B cell (primary cell): ENCODE results near the gene FAM13B. TPM values are rescaled to one million over a fixed set of nuclear protein-coding genes. Genes with fewer than 3 reads are reported as not detected.

Experiments
- ATAC-seq: fragments of 200-7000 bp; cut with Tn5 transposase; one replicate; pipeline ENCODE4 v1.10.0; 2021; ENCODE audit warnings: low read depth, mild to moderate bottlenecking, moderate number of reproducible peaks, moderate library complexity
- CTCF ChIA-PET: fragments of 350-600 bp; sonication (Branson Sonifier 250); formaldehyde crosslinking; loops from one replicate; lab custom pipeline; 2021; ENCODE audit warnings: antibody characterized with exemption, inconsistent platforms; lab: Charles Lee
- POLR2A ChIA-PET: fragments of 350-600 bp; sonication (Branson Sonifier 250); formaldehyde crosslinking; loops from one replicate; lab custom pipeline; 2021; ENCODE audit warnings: antibody characterized with exemption; lab: Charles Lee
- DNase-seq: peaks from one replicate; pipeline ENCODE4 v3.0.0; 2013
- H2AFZ ChIP-seq: 2 replicates; pipeline ENCODE4 v1.6.1; 2012; ENCODE audit warnings: mild to moderate bottlenecking, low read depth, low read length; ENCODE audit not compliant: insufficient read depth, poor library complexity, severe bottlenecking
- H3K27ac ChIP-seq, 2 donors: 1 replicate in 1 of 2; 2 replicates in 1 of 2; pipeline ENCODE4 v1.5.1; 2012 to 2013; ENCODE audit warnings: low read length in 2 of 2, mild to moderate bottlenecking in 2 of 2, moderate library complexity in 1 of 2
- H3K27me3 ChIP-seq, 4 experiments: fragments of 200-600 bp in 1 of 4; sonication (generic) in 1 of 4; replicated peaks in 1 of 4; 1 replicate in 2 of 4; 2 replicates in 2 of 4; pipeline versions ENCODE4 v1.6.1 to v1.7.0; 2013 to 2016; ENCODE audit warnings: low read length in 3 of 4, mild to moderate bottlenecking in 2 of 4, mixed read lengths in 1 of 4, moderate library complexity in 1 of 4; ENCODE audit not compliant: insufficient read depth in 4 of 4, control insufficient read depth in 3 of 4; ENCODE audit errors: control extremely low read depth in 1 of 4
- H3K36me3 ChIP-seq, 2 experiments: replicated peaks in 1 of 2; 1 replicate in 1 of 2; 2 replicates in 1 of 2; pipeline versions ENCODE4 v1.6.1 to v1.7.1; 2013; ENCODE audit warnings: low read length in 1 of 2; ENCODE audit not compliant: insufficient read depth in 2 of 2, control insufficient read depth in 1 of 2; ENCODE audit errors: control extremely low read depth in 1 of 2, extremely low read depth in 1 of 2
- H3K4me1 ChIP-seq, 2 donors: fragments of 200-600 bp in 1 of 2; sonication (generic) in 1 of 2; 1 replicate in 1 of 2; 2 replicates in 1 of 2; pipeline versions ENCODE4 v1.5.1 to v1.6.1; 2013 to 2017; ENCODE audit warnings: low read length in 2 of 2; ENCODE audit not compliant: control insufficient read depth in 2 of 2, insufficient read depth in 2 of 2
- H3K4me2 ChIP-seq: replicated peaks from 2 replicates; pipeline ENCODE3; 2012; ENCODE audit warnings: mild to moderate bottlenecking, low read depth, low read length; ENCODE audit not compliant: poor library complexity, severe bottlenecking
- H3K4me3 ChIP-seq, 5 experiments: fragments of 200-600 bp in 1 of 5; sonication (generic) in 1 of 5; 1 replicate in 3 of 5; 2 replicates in 2 of 5; pipeline versions ENCODE4 v1.5.1 to v1.7.0; 2011 to 2016; ENCODE audit warnings: low read length in 4 of 5, mild to moderate bottlenecking in 4 of 5, low read depth in 2 of 5, control low read depth in 1 of 5, moderate library complexity in 1 of 5; ENCODE audit not compliant: insufficient read depth in 1 of 5; ENCODE audit errors: control extremely low read depth in 1 of 5, extremely low read depth in 1 of 5
- H3K79me2 ChIP-seq: fragments of 200-600 bp; sonication (generic); one replicate; pipeline ENCODE4 v1.6.0; 2016; ENCODE audit warnings: low read length; ENCODE audit not compliant: control insufficient read depth, insufficient read depth
- H3K9ac ChIP-seq: fragments of 200-600 bp; sonication (generic); 2 replicates; pipeline ENCODE4 v1.6.1; 2017; ENCODE audit warnings: mild to moderate bottlenecking, low read length, moderate library complexity
- H3K9me3 ChIP-seq, 3 donors: one replicate each; pipeline versions ENCODE4 v1.6.1 to v1.7.1; 2013; ENCODE audit warnings: low read length in 2 of 3; ENCODE audit not compliant: control insufficient read depth in 2 of 3, insufficient read depth in 1 of 3; ENCODE audit errors: control extremely low read depth in 1 of 3
- H4K20me1 ChIP-seq: 2 replicates; pipeline ENCODE4 v1.6.0; 2012; ENCODE audit warnings: mild to moderate bottlenecking, low read length; ENCODE audit not compliant: insufficient read depth, control insufficient read depth, poor library complexity, severe bottlenecking
- H3K27ac Mint-ChIP-seq: one replicate; pipeline ENCODE4 v1.8.0; 2021; ENCODE audit warnings: mixed read lengths
- H3K27me3 Mint-ChIP-seq: one replicate; pipeline ENCODE4 v1.8.0; 2021; ENCODE audit warnings: mixed read lengths
- H3K4me1 Mint-ChIP-seq: one replicate; pipeline ENCODE4 v1.8.0; 2021; ENCODE audit warnings: mixed read lengths
- H3K4me3 Mint-ChIP-seq: one replicate; pipeline ENCODE4 v1.8.0; 2021; ENCODE audit warnings: mixed read lengths
- H3K9me3 Mint-ChIP-seq: one replicate; pipeline ENCODE4 v1.8.0; 2022; ENCODE audit warnings: mixed read lengths; ENCODE audit not compliant: insufficient read depth
- CTCF ChIP-seq: fragments of 200-600 bp; IDR thresholded peaks from one replicate; pipeline ENCODE4 v1.8.0; 2022; ENCODE audit warnings: antibody characterized with exemption, mild to moderate bottlenecking
- EZH2 ChIP-seq: IDR thresholded peaks from 2 replicates; pipeline ENCODE4 v1.6.1; 2012; ENCODE audit warnings: borderline replicate concordance, low read depth, mild to moderate bottlenecking, moderate library complexity, low read length; ENCODE audit not compliant: insufficient read depth, poor library complexity, severe bottlenecking
- WGBS: methylation state at CpG from one replicate; pipeline ENCODE4 v1.1.5; 2013; ENCODE audit warnings: missing lambda C conversion rate; ENCODE audit not compliant: insufficient coverage; 5-methylcytosine and 5-hydroxymethylcytosine counted together
- intact Hi-C: fragments of 100-400 bp; cut with micrococcal nuclease; formaldehyde crosslinking; loops from one replicate; pipeline ENCODE4 v1.10.0; 2022
- polyA plus RNA-seq: library from polyadenylated mRNA; depleted of rRNA; stranded (reverse); fragments of >200 nt; gene quantifications from 2 replicates; pipeline ENCODE4 v1.2.3, GENCODE V29; 2012
- small RNA-seq: library from RNA; depleted of rRNA; stranded (forward); fragments of <200 nt; gene quantifications from one replicate; pipeline ENCODE3, GENCODE V24; 2012; ENCODE audit warnings: low replicate concordance, low read depth; ENCODE audit not compliant: insufficient read length
- total RNA-seq, 2 donors: library from RNA; stranded (reverse); fragments of 120-200 nt in 1 of 2; gene quantifications; 1 replicate in 1 of 2; 2 replicates in 1 of 2; pipeline versions ENCODE4 v1.2.3 to v1.2.4, GENCODE V29; 2013 to 2022

FAM13B gene
- total and polyA plus RNA-seq, 2 donors (not counting 1 experiment from before 2014, with no cell fraction given): 17.3 to 118 TPM

DNA sequence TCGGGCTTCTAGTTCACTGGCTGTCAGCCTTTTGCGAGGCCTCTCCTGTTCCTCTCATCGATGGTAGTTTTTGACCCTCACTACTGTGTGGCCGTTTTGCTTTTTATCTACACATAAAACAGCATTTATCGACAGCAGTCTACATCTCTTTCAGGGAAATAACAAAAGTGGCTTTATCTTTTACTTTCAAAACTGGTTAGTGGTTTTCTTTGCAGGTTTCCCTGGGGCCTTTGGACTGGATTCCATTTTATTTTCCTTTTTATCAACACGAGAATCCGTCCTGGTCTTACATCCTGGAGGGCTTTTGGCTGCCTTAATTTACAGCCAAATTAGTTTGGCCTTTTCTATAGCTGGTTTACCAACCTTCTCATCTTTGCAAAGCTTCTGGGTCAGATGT, 144.4 kb downstream of the FAM13B start:
- POLR2A ChIA-PET: interaction anchor here (0.6 to 1.8 kb wide), 8 partner anchors 10 to 449 kb away, joined by 3 to 10 read pairs (median 4); partner anchors contain the start of gene FAM53C
- H3K9me3 ChIP-seq: peaks cover 0 to 3% (median 0%) of the 10 kb centered on the region in 3 donors
- peak overlapping the region; percentile 39 to 81 (median 77) for H3K4me3 ChIP-seq
- H3K4me2 ChIP-seq: peak overlapping the region; percentile 86
- peak overlapping the region; percentile 98 for H2AFZ ChIP-seq
- H3K27me3 Mint-ChIP-seq: no peaks in the 10 kb centered on the region
- WGBS: 17% methylated on average over 6 of the region's 7 CpGs
- ATAC-seq (no peak), DNase-seq (no peak)
- H3K27me3 ChIP-seq: no peaks in the 10 kb centered on the region
- peaks cover 20 to 21% of the 10 kb centered on the region in 2 donors for H3K4me1 ChIP-seq
- TF ChIP-seq CTCF (no peak), EZH2 (no peak)
- H3K9me3 Mint-ChIP-seq: no peaks in the 10 kb centered on the region
- peaks cover 20% of the 10 kb centered on the region for H3K79me2 ChIP-seq
- CTCF ChIA-PET: interaction anchor here (0.6 to 2.0 kb wide), 10 partner anchors 7 to 215 kb away, joined by 3 to 11 read pairs (median 4); partner anchors contain the start of gene FAM13B
- H3K4me3 Mint-ChIP-seq: peak overlapping the region; percentile 90
- peak overlapping the region; percentile 86 for H3K9ac ChIP-seq
- no peaks in the 10 kb centered on the region for H4K20me1 ChIP-seq
- intact Hi-C loops: loop anchor here (2.0 to 5.0 kb wide), 2 partner anchors 49 to 134 kb away; partner anchors contain the start of gene HNRNPA0
- peak overlapping the region; percentile 93 to 95 for H3K27ac ChIP-seq
- no peaks in the 10 kb centered on the region for H3K36me3 ChIP-seq
- peaks cover 32% of the 10 kb centered on the region for H3K4me1 Mint-ChIP-seq
- peak overlapping the region; percentile 97 for H3K27ac Mint-ChIP-seq

Small RNA genes lying within 50 kb of the gene (small RNA-seq; reads per million reads assigned to genes)
- not detected for gene RNU6-1148P

Other genes with a start within 250 kb of the FAM13B start
- not detected in 2 replicates for gene MYOT, start 165.2 kb downstream of the FAM13B start, total RNA-seq
- not detected in 2 replicates for gene MYOT, start 165.2 kb downstream of the FAM13B start, polyA plus RNA-seq
- 0.37 and 0.63 TPM in 2 replicates for gene PKD2L2, start 143.6 kb downstream of the FAM13B start, total RNA-seq
- gene PKD2L2, start 143.6 kb downstream of the FAM13B start, polyA plus RNA-seq: 0.09 and 0.12 TPM in 2 replicates
- gene WNT8A, start 51.0 kb upstream of the FAM13B start, total RNA-seq: not detected in 2 replicates
- not detected in 2 replicates for gene WNT8A, start 51.0 kb upstream of the FAM13B start, polyA plus RNA-seq
- gene NME5, start 106.3 kb upstream of the FAM13B start, total RNA-seq: not detected in 2 replicates
- not detected in 2 replicates for gene NME5, start 106.3 kb upstream of the FAM13B start, polyA plus RNA-seq
- gene BRD8, start 145.6 kb upstream of the FAM13B start, total RNA-seq: 98.9 and 114 TPM in 2 replicates
- gene BRD8, start 145.6 kb upstream of the FAM13B start, polyA plus RNA-seq: 22.9 and 24.8 TPM in 2 replicates
- gene KIF20A, start 146.0 kb upstream of the FAM13B start, total RNA-seq: 0.47 TPM in 1 of 2 replicates, not detected in the other
- 0.07 and 0.13 TPM in 2 replicates for gene KIF20A, start 146.0 kb upstream of the FAM13B start, polyA plus RNA-seq
- gene CDC23, start 180.2 kb upstream of the FAM13B start, total RNA-seq: 29.7 and 35.4 TPM in 2 replicates
- gene CDC23, start 180.2 kb upstream of the FAM13B start, polyA plus RNA-seq: 11.8 and 18.3 TPM in 2 replicates
- not detected in 2 replicates for gene GFRA3, start 241.5 kb upstream of the FAM13B start, total RNA-seq
- gene GFRA3, start 241.5 kb upstream of the FAM13B start, polyA plus RNA-seq: not detected in 2 replicates